ENCODE measurements around the gene RPL12.
A peak's percentile ranks its signal among the peaks of the same experiment; 100 is the strongest.
"Not testable (repeated sequence)": the region's sequence is repeated elsewhere in the genome, so short reads cannot be mapped to it uniquely, and the experiment has no call there.

RPL12 gene

GRCh38 chr9:127466407-127466917 is 15.3 kb upstream of the RPL12 start:
- DNase-seq = not testable (repeated sequence)

GRCh38 chr9:127463911-127464310 is 12.7 kb upstream of the RPL12 start:
- DNase-seq = peak; percentile 91

GRCh38 chr9:127463382-127463781 is 12.2 kb upstream of the RPL12 start:
- DNase-seq = peak; percentile 68

- DNase-seq = no peak
Measured at GRCh38 chr9:127458921-127459320, 7.7 kb upstream of the RPL12 start.

GRCh38 chr9:127457191-127457878 is 6.1 kb upstream of the RPL12 start:
- DNase-seq = no peak

GRCh38 chr9:127455324-127455992 is 4.3 kb upstream of the RPL12 start:
- DNase-seq = no peak

DNA sequence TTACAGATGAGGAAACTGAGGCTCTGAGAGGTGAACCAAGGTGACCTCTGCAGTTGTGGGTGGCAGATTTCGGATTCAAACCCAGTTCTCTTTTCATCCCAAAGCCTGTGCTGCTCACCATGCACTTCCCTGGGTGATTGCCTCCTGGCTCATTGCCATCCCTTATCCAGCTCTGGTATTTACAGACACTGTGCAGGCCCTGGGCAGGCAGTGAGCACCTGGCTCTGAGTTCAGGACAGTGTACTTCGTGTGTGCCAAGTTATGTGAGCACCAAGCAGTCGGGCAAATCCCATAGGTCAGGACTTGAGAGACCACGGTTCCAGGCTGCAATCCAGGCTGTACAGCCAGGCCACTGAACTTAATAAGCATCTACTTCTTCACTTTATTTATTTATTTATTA is 1.5 kb upstream of the RPL12 start:
- no peak for DNase-seq

- peak; percentile 72 for DNase-seq
Measured at GRCh38 chr9:127451858-127452656, 851 bp upstream of the RPL12 start.

GRCh38 chr9:127451608-127451857 is 327 bp upstream of the RPL12 start:
- DNase-seq = no peak

DNA sequence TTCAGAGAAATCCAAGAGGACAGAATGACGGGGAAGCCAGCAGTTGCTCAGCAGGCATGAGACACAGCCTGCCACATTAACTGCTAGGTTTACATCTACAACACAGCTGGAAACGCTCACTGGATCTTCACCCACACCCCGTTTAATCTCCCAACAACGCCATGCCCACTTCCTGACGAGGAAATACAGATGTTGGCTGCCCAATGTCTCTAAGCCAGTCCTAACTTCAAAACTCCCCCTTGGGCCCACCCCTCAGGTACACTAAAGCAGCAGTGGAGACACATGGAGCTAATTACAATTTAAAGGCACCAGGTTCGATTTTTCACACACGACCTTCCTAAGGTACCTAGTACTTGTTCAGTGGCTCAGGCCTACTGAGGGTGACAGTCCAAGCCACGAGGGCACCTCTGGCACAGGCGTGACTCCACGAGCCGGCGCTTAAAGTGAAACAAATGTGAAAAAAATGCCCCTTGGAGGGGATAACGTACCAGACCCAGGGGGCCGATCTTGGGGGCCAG is 904 bp downstream of the RPL12 start:
- no peak for DNase-seq

- no peak for DNase-seq
Measured at GRCh38 chr9:127449332-127449966, 1.8 kb downstream of the RPL12 start.

GRCh38 chr9:127448112-127448805 is 2.9 kb downstream of the RPL12 start:
- no peak for DNase-seq

GRCh38 chr9:127447416-127448111 is 3.6 kb downstream of the RPL12 start:
- no peak for DNase-seq

- DNase-seq = no peak
Measured at GRCh38 chr9:127446713-127447415, 4.3 kb downstream of the RPL12 start.

DNA sequence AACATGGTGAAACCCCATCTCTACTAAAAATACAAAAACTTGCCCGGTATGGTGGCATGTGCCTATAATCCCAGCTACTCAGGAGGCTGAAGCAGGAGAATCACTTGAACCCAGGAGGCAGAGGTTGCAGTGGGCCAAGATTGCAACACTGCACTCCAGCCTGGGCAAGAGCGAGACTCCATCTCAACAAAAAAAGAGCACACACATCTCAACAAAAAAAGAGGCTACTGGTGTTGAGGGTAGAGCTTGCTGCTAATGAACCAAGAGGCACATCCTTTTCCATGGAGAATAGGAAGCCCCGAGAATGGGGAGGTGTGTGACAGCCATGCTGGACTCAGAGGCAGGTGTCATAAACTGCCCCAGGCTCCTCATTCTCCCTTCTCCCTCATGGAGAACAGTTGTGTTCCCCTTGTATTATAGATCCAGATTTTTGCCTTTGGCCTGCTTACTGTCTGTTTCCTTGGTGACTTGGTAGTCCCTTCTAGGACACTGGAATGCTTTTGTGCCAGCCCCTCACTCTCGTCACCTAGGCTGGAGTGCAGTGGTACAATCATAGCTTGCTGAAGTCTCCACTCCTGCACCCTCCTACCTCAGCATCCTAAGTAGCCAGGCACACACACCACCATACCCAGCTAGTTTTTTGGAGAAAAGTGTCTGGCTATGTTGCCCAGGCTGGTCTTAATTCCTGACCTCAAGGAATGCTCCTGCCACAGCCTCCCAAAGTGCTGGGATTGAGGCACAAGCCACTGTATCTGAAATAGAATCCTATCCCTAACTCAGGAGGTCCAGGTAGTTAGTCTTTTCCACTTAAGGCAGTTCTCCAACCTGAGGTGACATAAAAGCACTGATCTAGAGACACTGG is 5.1 kb downstream of the RPL12 start:
- DNase-seq = no peak

DNA sequence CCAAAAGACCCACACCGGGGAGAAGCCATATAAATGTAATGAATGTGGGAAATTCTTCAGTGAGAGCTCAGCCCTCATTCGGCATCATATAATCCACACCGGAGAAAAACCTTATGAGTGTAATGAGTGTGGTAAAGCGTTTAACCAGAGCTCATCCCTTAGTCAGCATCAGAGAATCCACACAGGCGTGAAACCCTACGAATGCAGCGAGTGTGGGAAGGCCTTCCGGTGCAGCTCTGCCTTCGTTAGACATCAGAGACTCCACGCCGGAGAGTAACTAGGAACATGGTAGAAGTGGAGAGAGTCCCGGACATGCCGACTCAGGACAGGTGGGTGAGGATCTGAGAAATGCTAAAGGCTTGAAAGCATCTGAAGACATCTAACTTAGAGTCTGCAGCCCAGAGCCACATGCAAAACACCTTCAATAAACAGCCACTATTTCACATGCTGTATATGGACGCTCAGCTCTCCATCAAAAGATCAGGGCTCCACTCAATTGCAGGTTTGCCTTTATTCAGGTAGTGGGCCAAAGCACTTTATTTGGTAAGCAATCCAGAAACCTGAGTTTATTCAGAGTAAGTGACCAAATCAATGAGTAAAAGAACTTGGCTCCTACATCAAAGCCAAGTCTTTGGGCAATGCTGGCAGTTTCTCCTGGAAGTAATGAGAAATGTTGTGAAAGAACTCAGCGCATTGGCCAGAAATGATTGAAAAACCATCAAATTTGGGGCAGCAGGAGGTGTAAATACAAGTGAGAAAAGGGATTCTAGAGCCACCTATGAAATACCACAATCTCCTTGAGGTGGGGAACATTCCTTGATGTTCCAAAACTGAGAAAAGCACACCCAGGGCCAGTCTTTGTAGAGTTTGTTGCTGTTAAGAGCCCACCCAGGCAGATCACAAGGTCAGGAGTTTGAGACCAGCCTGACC is 6.0 kb downstream of the RPL12 start:
- no peak for DNase-seq

- DNase-seq = no peak
Measured at GRCh38 chr9:127444283-127444920, 6.8 kb downstream of the RPL12 start.

DNA sequence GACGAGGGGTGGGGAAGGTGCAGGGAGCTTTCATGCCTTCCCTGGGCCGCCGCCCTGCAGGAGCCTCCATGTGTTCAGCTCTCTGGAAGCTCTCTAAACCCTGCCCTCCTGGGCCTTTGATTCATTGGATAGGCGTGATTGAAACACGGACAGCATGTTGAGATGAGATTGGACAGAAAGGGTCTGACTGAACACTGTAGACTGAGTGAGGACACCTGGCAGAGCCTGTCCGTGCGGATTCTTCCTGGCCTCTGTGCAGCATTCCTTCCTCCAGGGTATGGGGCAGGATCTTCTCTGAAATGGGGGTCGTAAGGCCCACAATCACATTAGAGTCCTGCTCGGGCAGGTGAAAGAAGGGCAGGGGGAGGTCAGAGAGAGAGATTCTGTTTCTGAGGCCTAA is 12.8 kb downstream of the RPL12 start:
- peak; percentile 81 for DNase-seq
